CD14-positive monocyte (primary cell): ENCODE results near the gene HERC2. TPM values are rescaled to one million over a fixed set of nuclear protein-coding genes. Genes with fewer than 3 reads are reported as not detected.

Experiments used
- DNase-seq, 3 donors: peaks; one replicate each; pipeline ENCODE4 v3.0.0-alpha.2; 2011 to 2022
- H2AFZ ChIP-seq: 2 replicates; pipeline ENCODE4 v1.6.0; 2012; ENCODE audit warnings: mild to moderate bottlenecking, low read depth, low read length, inconsistent platforms; ENCODE audit not compliant: insufficient read depth, poor library complexity, severe bottlenecking
- H3K27ac ChIP-seq, 2 donors: 1 replicate in 1 of 2; 2 replicates in 1 of 2; pipeline ENCODE4 v1.5.1; 2012 to 2013; ENCODE audit warnings: low read length in 2 of 2, control low read depth in 1 of 2, inconsistent platforms in 1 of 2, low read depth in 1 of 2, mild to moderate bottlenecking in 1 of 2
- H3K27me3 ChIP-seq, 2 donors: one replicate each; pipeline versions ENCODE4 v1.6.0 to v1.6.1; 2011 to 2013; ENCODE audit warnings: low read length in 2 of 2; ENCODE audit not compliant: control insufficient read depth in 2 of 2, insufficient read depth in 2 of 2
- H3K36me3 ChIP-seq, 2 donors: replicated peaks in 1 of 2; 1 replicate in 1 of 2; 2 replicates in 1 of 2; pipeline versions ENCODE4 v1.5.1 to v1.6.1; 2012 to 2013; ENCODE audit warnings: low read length in 2 of 2, control low read depth in 1 of 2, inconsistent platforms in 1 of 2, mild to moderate bottlenecking in 1 of 2; ENCODE audit not compliant: insufficient read depth in 2 of 2, control insufficient read depth in 1 of 2
- H3K4me1 ChIP-seq, 2 donors: 1 replicate in 1 of 2; 2 replicates in 1 of 2; pipeline versions ENCODE4 v1.5.1 to v1.6.1; 2012 to 2013; ENCODE audit warnings: low read length in 2 of 2, control low read depth in 1 of 2, inconsistent platforms in 1 of 2, mild to moderate bottlenecking in 1 of 2, moderate library complexity in 1 of 2; ENCODE audit not compliant: insufficient read depth in 2 of 2, control insufficient read depth in 1 of 2
- H3K4me2 ChIP-seq: replicated peaks from 2 replicates; pipeline ENCODE3; 2012; ENCODE audit warnings: low read length, moderate library complexity, mild to moderate bottlenecking; ENCODE audit not compliant: poor library complexity, severe bottlenecking; ENCODE audit errors: extremely low read depth
- H3K4me3 ChIP-seq, 3 experiments: fragments of 200-600 bp in 1 of 3; sonication (generic) in 1 of 3; replicated peaks in 1 of 3; 1 replicate in 2 of 3; 2 replicates in 1 of 3; pipeline ENCODE4 v1.5.1; 2011 to 2013; ENCODE audit warnings: low read length in 3 of 3, mild to moderate bottlenecking in 3 of 3, control low read depth in 2 of 3, low read depth in 2 of 3, inconsistent platforms in 1 of 3, moderate library complexity in 1 of 3
- H3K79me2 ChIP-seq: 2 replicates; pipeline ENCODE4 v1.6.0; 2012; ENCODE audit warnings: mild to moderate bottlenecking, control low read depth, inconsistent platforms, low read length, moderate library complexity; ENCODE audit not compliant: insufficient read depth
- H3K9ac ChIP-seq: 2 replicates; pipeline ENCODE4 v1.6.0; 2017; ENCODE audit warnings: low read length, mild to moderate bottlenecking; ENCODE audit not compliant: insufficient read depth, poor library complexity, severe bottlenecking
- H3K9me3 ChIP-seq, 2 donors: replicated peaks in 1 of 2; 1 replicate in 1 of 2; 2 replicates in 1 of 2; pipeline versions ENCODE4 v1.5.1 to v1.6.1; 2012 to 2013; ENCODE audit warnings: low read length in 2 of 2, control low read depth in 1 of 2; ENCODE audit not compliant: control insufficient read depth in 1 of 2, insufficient read depth in 1 of 2
- H4K20me1 ChIP-seq: 2 replicates; pipeline ENCODE4 v1.6.0; 2012; ENCODE audit warnings: mild to moderate bottlenecking, low read length, control low read depth, moderate library complexity; ENCODE audit not compliant: insufficient read depth
- H3K27ac Mint-ChIP-seq, 7 donors: one replicate each; pipeline ENCODE4 v1.8.0; 2020; ENCODE audit warnings: mild to moderate bottlenecking in 7 of 7, mixed read lengths in 7 of 7, moderate library complexity in 6 of 7, inconsistent platforms in 2 of 7
- H3K27me3 Mint-ChIP-seq, 3 donors: one replicate each; pipeline ENCODE4 v1.8.0; 2021 to 2022; ENCODE audit warnings: low read depth in 3 of 3, mild to moderate bottlenecking in 3 of 3, mixed read lengths in 3 of 3, moderate library complexity in 3 of 3, inconsistent platforms in 1 of 3
- H3K36me3 Mint-ChIP-seq, 2 donors: one replicate each; pipeline ENCODE4 v1.8.0; 2020; ENCODE audit warnings: mixed read lengths in 2 of 2, inconsistent platforms in 1 of 2, mild to moderate bottlenecking in 1 of 2
- H3K4me1 Mint-ChIP-seq: one replicate; pipeline ENCODE4 v1.8.0; 2020; ENCODE audit warnings: mild to moderate bottlenecking, mixed read lengths
- H3K4me3 Mint-ChIP-seq, 2 donors: one replicate each; pipeline ENCODE4 v1.8.0; 2020; ENCODE audit warnings: mild to moderate bottlenecking in 2 of 2, mixed read lengths in 2 of 2, moderate library complexity in 1 of 2
- H3K9me3 Mint-ChIP-seq, 7 donors: one replicate each; pipeline ENCODE4 v1.8.0; 2020 to 2022; ENCODE audit warnings: mixed read lengths in 7 of 7, mild to moderate bottlenecking in 6 of 7, moderate library complexity in 6 of 7, inconsistent platforms in 2 of 7
- WGBS: methylation state at CpG from one replicate; pipeline ENCODE4 v1.1.5; 2013; ENCODE audit warnings: missing lambda C conversion rate; ENCODE audit not compliant: insufficient coverage; 5-methylcytosine and 5-hydroxymethylcytosine counted together
- intact Hi-C, 2 donors: fragments of 100-400 bp; cut with micrococcal nuclease; formaldehyde crosslinking; loops; one replicate each; pipeline versions ENCODE4 v1.15.0 to v1.15.1; 2023
- polyA plus RNA-seq, 3 donors: library from polyadenylated mRNA; depleted of rRNA in 1 of 3; unstranded in 2 of 3; stranded (reverse) in 1 of 3; fragments of 300-500 nt in 2 of 3; fragments of >200 nt in 1 of 3; fragmentation: Illumina TruSeq in 2 of 3; gene quantifications; 1 replicate in 2 of 3; 2 replicates in 1 of 3; pipeline ENCODE4 v1.2.3, GENCODE V29; 2012 to 2021
- TF ChIP-seq, protein P1 (sequence below): fragments of 200-600 bp; IDR thresholded peaks from one replicate; pipeline ENCODE4 v1.8.0; 2022; ENCODE audit warnings: antibody characterized with exemption, mild to moderate bottlenecking

Gene HERC2
- polyA plus RNA-seq, 3 donors = 3.1 to 9.0 (median 4.7) TPM

- Histone ChIP-seq H3K4me3 (no peak overlapping the region), H3K27ac (no peak overlapping the region), H3K9me3 (no peaks in the 10 kb centered on the region), H2AFZ (no peak overlapping the region), H3K27me3 (no peaks in the 10 kb centered on the region), H4K20me1 (no peaks in the 10 kb centered on the region), H3K79me2 (no peaks in the 10 kb centered on the region), H3K4me1 (no peaks in the 10 kb centered on the region), H3K36me3 (peaks cover 13 to 46% of the 10 kb centered on the region in 2 donors), H3K9ac (no peak overlapping the region), H3K4me2 (no peak overlapping the region)
- no peak for DNase-seq
- Mint-ChIP-seq H3K9me3 (peaks cover 0 to 1% (median 0%) of the 10 kb centered on the region in 7 donors), H3K4me3 (no peak overlapping the region), H3K27me3 (no peaks in the 10 kb centered on the region), H3K27ac (no peak overlapping the region), H3K4me1 (no peaks in the 10 kb centered on the region), H3K36me3 (peaks cover 43 to 57% of the 10 kb centered on the region in 2 donors)
- 97% methylated on average over 11 of the region's 15 CpGs for WGBS
- intact Hi-C loops = no loop called here
- TF ChIP-seq, protein P1, sequence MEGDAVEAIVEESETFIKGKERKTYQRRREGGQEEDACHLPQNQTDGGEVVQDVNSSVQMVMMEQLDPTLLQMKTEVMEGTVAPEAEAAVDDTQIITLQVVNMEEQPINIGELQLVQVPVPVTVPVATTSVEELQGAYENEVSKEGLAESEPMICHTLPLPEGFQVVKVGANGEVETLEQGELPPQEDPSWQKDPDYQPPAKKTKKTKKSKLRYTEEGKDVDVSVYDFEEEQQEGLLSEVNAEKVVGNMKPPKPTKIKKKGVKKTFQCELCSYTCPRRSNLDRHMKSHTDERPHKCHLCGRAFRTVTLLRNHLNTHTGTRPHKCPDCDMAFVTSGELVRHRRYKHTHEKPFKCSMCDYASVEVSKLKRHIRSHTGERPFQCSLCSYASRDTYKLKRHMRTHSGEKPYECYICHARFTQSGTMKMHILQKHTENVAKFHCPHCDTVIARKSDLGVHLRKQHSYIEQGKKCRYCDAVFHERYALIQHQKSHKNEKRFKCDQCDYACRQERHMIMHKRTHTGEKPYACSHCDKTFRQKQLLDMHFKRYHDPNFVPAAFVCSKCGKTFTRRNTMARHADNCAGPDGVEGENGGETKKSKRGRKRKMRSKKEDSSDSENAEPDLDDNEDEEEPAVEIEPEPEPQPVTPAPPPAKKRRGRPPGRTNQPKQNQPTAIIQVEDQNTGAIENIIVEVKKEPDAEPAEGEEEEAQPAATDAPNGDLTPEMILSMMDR = no peak
Observed at GRCh38 chr15:28191832-28192231, 130.1 kb downstream of the HERC2 start.

DNA sequence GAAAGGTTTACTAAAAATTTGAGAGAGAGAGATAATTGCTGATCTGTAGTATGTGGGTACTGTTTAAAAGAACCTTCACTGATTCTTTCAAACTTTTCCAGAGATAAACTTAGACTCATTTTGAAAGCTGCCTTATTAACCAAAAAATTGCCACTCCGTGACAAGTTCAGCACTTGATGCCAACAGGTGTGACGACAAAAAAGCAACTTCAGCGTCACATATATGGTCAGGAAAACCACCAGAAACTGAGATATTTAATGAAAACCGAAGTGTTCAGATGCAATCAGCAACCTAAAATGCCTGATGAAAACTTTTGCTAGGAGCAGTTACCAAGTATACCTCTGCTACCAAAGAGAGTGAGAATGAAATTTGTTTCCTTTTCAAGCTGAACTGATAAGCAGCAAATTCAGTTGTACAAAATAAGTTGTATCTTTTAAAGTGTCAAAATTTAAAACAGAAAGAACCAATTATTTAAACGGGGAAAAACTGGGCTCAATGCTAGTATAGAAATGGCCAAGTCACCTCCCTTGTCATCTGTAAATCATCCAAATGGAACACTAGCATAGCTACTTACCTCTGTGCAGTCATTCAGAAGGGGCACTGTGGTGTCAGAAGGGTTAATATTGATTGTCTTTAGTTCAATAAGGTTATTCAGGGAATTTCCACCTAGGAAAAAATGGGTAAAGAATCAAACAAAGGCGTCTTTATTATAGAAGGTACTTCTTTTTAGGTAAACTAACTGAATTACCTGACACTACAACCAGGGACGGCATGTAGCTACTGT, 131.4 kb downstream of the HERC2 start:
- DNase-seq = no peak
- Histone ChIP-seq H3K27me3 (no peaks in the 10 kb centered on the region), H3K9me3 (no peaks in the 10 kb centered on the region), H3K4me2 (no peak overlapping the region), H3K36me3 (peaks cover 13 to 54% of the 10 kb centered on the region in 2 donors), H3K27ac (no peak overlapping the region), H2AFZ (no peak overlapping the region), H3K79me2 (no peaks in the 10 kb centered on the region), H4K20me1 (no peaks in the 10 kb centered on the region), H3K9ac (no peak overlapping the region), H3K4me1 (no peaks in the 10 kb centered on the region), H3K4me3 (no peak overlapping the region)
- Mint-ChIP-seq H3K9me3 (peaks cover 0 to 1% (median 0%) of the 10 kb centered on the region in 7 donors), H3K4me1 (no peaks in the 10 kb centered on the region), H3K36me3 (peaks cover 40 to 61% of the 10 kb centered on the region in 2 donors), H3K27ac (no peak overlapping the region), H3K4me3 (no peak overlapping the region), H3K27me3 (no peaks in the 10 kb centered on the region)
- TF ChIP-seq, protein P1 = no peak
- WGBS = 100% methylated on average over 4 of the region's 7 CpGs
- intact Hi-C loops = no loop called here
